Panc1 (cell line): ENCODE measurements around the gene TAP2. TPM values are rescaled to one million over a fixed set of nuclear protein-coding genes. Genes with fewer than 3 reads are reported as not detected.

Experiments used
- ATAC-seq: fragments of 200-7000 bp; cut with Tn5 transposase; 2 replicates; pipeline ENCODE4 v1.9.1; 2020; ENCODE audit warnings: mild to moderate bottlenecking, moderate library complexity
- Bru-seq: library from RNA; stranded (reverse); fragments of 400-500 nt; gene quantifications from one replicate; lab custom pipeline; 2021; lab: Mats Ljungman, UMichigan
- BruChase-seq, 2 experiments: library from RNA; stranded (reverse); fragments of 400-500 nt; gene quantifications; one replicate each; lab custom pipeline; 2021; lab: Mats Ljungman, UMichigan
- BruUV-seq: library from RNA; stranded (reverse); fragments of 400-500 nt; replicated peaks from 2 replicates; lab custom pipeline; 2021; lab: Mats Ljungman, UMichigan
- CTCF ChIA-PET: fragments of 300-600 bp; sonication (Branson Sonifier 250); formaldehyde crosslinking; loops from one replicate; lab custom pipeline; 2022; ENCODE audit warnings: antibody characterized with exemption; lab: Charles Lee
- POLR2A ChIA-PET: fragments of 300-600 bp; sonication (Branson Sonifier 250); formaldehyde crosslinking; loops from one replicate; lab custom pipeline; 2022; ENCODE audit warnings: antibody characterized with exemption; lab: Charles Lee
- DNase-seq: peaks from one replicate; pipeline ENCODE4 v3.0.0-alpha.2; 2010; ENCODE audit warnings: low read depth, low spot score
- H3K27ac ChIP-seq: 2 replicates; pipeline ENCODE4 v1.5.1; 2011; ENCODE audit warnings: mild to moderate bottlenecking, low read length, inconsistent platforms
- H3K27me3 ChIP-seq: fragments of 200-500 bp; sonication (Bioruptor generic); 2 replicates; pipeline ENCODE4 v1.6.0; 2014; ENCODE audit warnings: low read length, inconsistent platforms; ENCODE audit not compliant: control insufficient read depth, insufficient read depth
- H3K36me3 ChIP-seq: fragments of 200-500 bp; sonication (Bioruptor generic); 2 replicates; pipeline ENCODE4 v1.5.1; 2014; ENCODE audit warnings: inconsistent platforms, mild to moderate bottlenecking, low read length, moderate library complexity; ENCODE audit not compliant: control insufficient read depth, insufficient read depth
- H3K4me1 ChIP-seq: 2 replicates; pipeline ENCODE4 v1.5.1; 2011; ENCODE audit warnings: inconsistent platforms, mild to moderate bottlenecking, low read length, moderate library complexity; ENCODE audit not compliant: control insufficient read depth, insufficient read depth
- H3K4me3 ChIP-seq, 2 experiments: 2 replicates each; pipeline ENCODE4 v1.5.1; 2011 to 2012; ENCODE audit warnings: low read depth in 2 of 2, low read length in 2 of 2, mild to moderate bottlenecking in 2 of 2, inconsistent platforms in 1 of 2, moderate library complexity in 1 of 2
- H3K9me3 ChIP-seq: fragments of 200-500 bp; sonication (Bioruptor generic); 2 replicates; pipeline ENCODE4 v1.5.1; 2014; ENCODE audit warnings: low read depth, mild to moderate bottlenecking, inconsistent platforms, low read length, moderate library complexity; ENCODE audit not compliant: control insufficient read depth, insufficient read depth
- CTCF ChIP-seq: fragments of 450-650 bp; IDR thresholded peaks from 2 replicates; pipeline ENCODE4 v1.5.1; 2017; ENCODE audit warnings: mild to moderate bottlenecking
- POLR2AphosphoS5 ChIP-seq: IDR thresholded peaks from 2 replicates; pipeline ENCODE4 v1.6.1; 2012; ENCODE audit warnings: mild to moderate bottlenecking, low read depth, low read length, moderate library complexity
- SIN3A ChIP-seq: IDR thresholded peaks from 2 replicates; pipeline ENCODE4 v1.6.1; 2012; ENCODE audit warnings: low read depth, mild to moderate bottlenecking, low read length, moderate library complexity, borderline replicate concordance; ENCODE audit not compliant: insufficient read depth
- TCF7L2 ChIP-seq: IDR thresholded peaks from 2 replicates; pipeline ENCODE4 v1.6.1; 2011; ENCODE audit warnings: mild to moderate bottlenecking, low read depth, low read length, inconsistent platforms
- in situ Hi-C: cut with HindIII; loops from 2 replicates; pipeline ENCODE4 v1.10.0; 2016; ENCODE audit warnings: low sequenced_read_pairs, low pct_unique_long_range_greater_than_20kb
- intact Hi-C: fragments of 100-400 bp; cut with micrococcal nuclease; formaldehyde crosslinking; loops from one replicate; pipeline ENCODE4 v1.10.0; 2022; ENCODE audit not compliant: unreplicated experiment
- long read RNA-seq: library from polyadenylated mRNA; unstranded; transcript quantifications from one replicate; pipeline ENCODE4 v2.0.0, GENCODE V29; 2021; ENCODE audit not compliant: unreplicated experiment
- polyA plus RNA-seq: library from polyadenylated mRNA; unstranded; fragments of >200 nt; gene quantifications from one replicate; pipeline ENCODE4 v1.2.1, GENCODE V29; 2012; ENCODE audit warnings: missing spikeins; ENCODE audit not compliant: insufficient read length
- total RNA-seq: library from RNA; stranded (reverse); gene quantifications from one replicate; pipeline ENCODE4 v1.2.1, GENCODE V29; 2021; ENCODE audit not compliant: unreplicated experiment
- TF ChIP-seq, protein P1 (sequence below), 2 experiments: IDR thresholded peaks; 2 replicates each; pipeline ENCODE4 v1.6.1; 2011 to 2012; ENCODE audit warnings: low read depth in 2 of 2, control low read depth in 1 of 2, low read length in 1 of 2, mild to moderate bottlenecking in 1 of 2, moderate library complexity in 1 of 2; ENCODE audit not compliant: insufficient read depth in 1 of 2

The TAP2 gene
- total RNA-seq, result 93.6 TPM
- 112 TPM for polyA plus RNA-seq
- Bru-seq, nascent RNA, result percentile 72 among the genes with signal in this experiment
- BruChase-seq, experiment 1, labeled RNA remaining after a 2-hour chase, result percentile 92 among the genes with signal in this experiment
- BruChase-seq, experiment 2, labeled RNA remaining after a 6-hour chase, result percentile 97 among the genes with signal in this experiment
- long read RNA-seq, full-length matches to known transcripts, result 11 of 22 reads
- long read RNA-seq, partial matches to known transcripts, result 6 of 22 reads
- long read RNA-seq, other reads (novel, unspliced or antisense), result 5 of 22 reads

GRCh38 chr6:32838114-32838958 is at the start of gene TAP2:
Gene TAP2, minus strand, starts transcription at chr6:32838739. Its CDS starts 506 bp downstream, at chr6:32838233.
- BruUV-seq, result no TSS peak
- ChIA-PET POLR2A (interaction anchor here (0.6 to 1.3 kb wide), 4 partner anchors 15 to 378 kb away, joined by 4 to 11 read pairs (median 8); partner anchors contain the start of genes PSMB9 and TAP1), CTCF (interaction anchor here (0.5 to 2.3 kb wide), 14 partner anchors 13 to 146 kb away, joined by 3 to 56 read pairs (median 6); partner anchors contain the start of genes PSMB9 and TAP1)
- H3K27me3 ChIP-seq, result no peaks in the 10 kb centered on the region
- peak; percentile 96 for ATAC-seq
- H3K4me3 ChIP-seq, result peak within 1 kb of the TSS; percentile 65 to 76
- TF ChIP-seq SIN3A (peak; percentile 96; the same call in 1 of the 2 replicates), TCF7L2 (0 out of 2 replicates have a peak, but pooled peaks have one; percentile 20), CTCF (peak; percentile 98), POLR2AphosphoS5 (peak; percentile 60)
- TF ChIP-seq, protein P1, sequence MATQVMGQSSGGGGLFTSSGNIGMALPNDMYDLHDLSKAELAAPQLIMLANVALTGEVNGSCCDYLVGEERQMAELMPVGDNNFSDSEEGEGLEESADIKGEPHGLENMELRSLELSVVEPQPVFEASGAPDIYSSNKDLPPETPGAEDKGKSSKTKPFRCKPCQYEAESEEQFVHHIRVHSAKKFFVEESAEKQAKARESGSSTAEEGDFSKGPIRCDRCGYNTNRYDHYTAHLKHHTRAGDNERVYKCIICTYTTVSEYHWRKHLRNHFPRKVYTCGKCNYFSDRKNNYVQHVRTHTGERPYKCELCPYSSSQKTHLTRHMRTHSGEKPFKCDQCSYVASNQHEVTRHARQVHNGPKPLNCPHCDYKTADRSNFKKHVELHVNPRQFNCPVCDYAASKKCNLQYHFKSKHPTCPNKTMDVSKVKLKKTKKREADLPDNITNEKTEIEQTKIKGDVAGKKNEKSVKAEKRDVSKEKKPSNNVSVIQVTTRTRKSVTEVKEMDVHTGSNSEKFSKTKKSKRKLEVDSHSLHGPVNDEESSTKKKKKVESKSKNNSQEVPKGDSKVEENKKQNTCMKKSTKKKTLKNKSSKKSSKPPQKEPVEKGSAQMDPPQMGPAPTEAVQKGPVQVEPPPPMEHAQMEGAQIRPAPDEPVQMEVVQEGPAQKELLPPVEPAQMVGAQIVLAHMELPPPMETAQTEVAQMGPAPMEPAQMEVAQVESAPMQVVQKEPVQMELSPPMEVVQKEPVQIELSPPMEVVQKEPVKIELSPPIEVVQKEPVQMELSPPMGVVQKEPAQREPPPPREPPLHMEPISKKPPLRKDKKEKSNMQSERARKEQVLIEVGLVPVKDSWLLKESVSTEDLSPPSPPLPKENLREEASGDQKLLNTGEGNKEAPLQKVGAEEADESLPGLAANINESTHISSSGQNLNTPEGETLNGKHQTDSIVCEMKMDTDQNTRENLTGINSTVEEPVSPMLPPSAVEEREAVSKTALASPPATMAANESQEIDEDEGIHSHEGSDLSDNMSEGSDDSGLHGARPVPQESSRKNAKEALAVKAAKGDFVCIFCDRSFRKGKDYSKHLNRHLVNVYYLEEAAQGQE (IDR thresholded peaks at IDR 0.05; ENCODE audit: insufficient read depth in 1 of 2, low read depth in 2 of 2, low read length in 1 of 2), result no peak
- H3K27ac ChIP-seq, result peak within 1 kb of the TSS; percentile 89
- in situ Hi-C loops, result no loop called here
- H3K9me3 ChIP-seq, result no peaks in the 10 kb centered on the region
- intact Hi-C loops, result loop anchor here (1.0 kb wide), 1 partner anchor 29 kb away; no protein-coding TSS in a partner anchor
- DNase-seq, result peak; percentile 63
- peaks cover 9% of the 10 kb centered on the region for H3K4me1 ChIP-seq
- peaks cover 2% of the 10 kb centered on the region; the same call in 1 of the 2 replicates for H3K36me3 ChIP-seq

DNA sequence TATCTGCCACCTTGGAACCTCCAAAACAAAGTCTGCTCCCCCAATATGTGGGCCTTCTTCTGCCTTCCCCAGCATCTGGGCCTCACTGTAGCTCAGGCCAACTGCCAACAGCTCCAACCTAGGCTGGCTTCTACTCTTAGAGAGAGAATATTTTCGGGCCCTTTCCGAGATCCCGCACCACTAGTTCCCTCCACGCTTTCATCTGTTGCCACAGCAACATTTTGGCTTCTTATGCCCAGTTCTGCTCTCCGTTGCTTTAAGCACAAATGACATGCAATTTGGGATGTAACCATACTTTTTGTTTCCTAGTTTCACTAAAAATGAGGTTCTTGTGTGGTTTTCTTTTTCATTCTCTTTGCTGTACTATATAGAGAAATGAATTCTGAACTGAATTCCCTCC is 49.1 kb upstream of the TAP2 start:
- DNase-seq (no peak), ATAC-seq (no peak)
- Histone ChIP-seq H3K4me1 (no peaks in the 10 kb centered on the region), H3K9me3 (no peaks in the 10 kb centered on the region), H3K36me3 (no peaks in the 10 kb centered on the region), H3K27me3 (no peaks in the 10 kb centered on the region), H3K4me3 (no peak overlapping the region), H3K27ac (no peak overlapping the region)
- ChIA-PET POLR2A (interaction anchor here (0.5 kb wide), 1 partner anchor 17 kb away, joined by 4 read pairs; no protein-coding TSS in a partner anchor), CTCF (no interaction called here)
- BruUV-seq, result no TSS peak
- intact Hi-C loops (loop anchor here (5.0 kb wide), 2 partner anchors 60 to 95 kb away; no protein-coding TSS in a partner anchor), in situ Hi-C loops (no loop called here)
- TF ChIP-seq, protein P1 (IDR thresholded peaks at IDR 0.05; ENCODE audit: insufficient read depth in 1 of 2, low read depth in 2 of 2, low read length in 1 of 2), result no peak
- TF ChIP-seq POLR2AphosphoS5 (no peak), TCF7L2 (no peak), CTCF (no peak), SIN3A (no peak)
